GM19099 (cell line): Measurements from ENCODE around the gene PHEX.

Experiments
- POLR2A ChIP-seq: IDR thresholded peaks from 3 replicates; pipeline ENCODE4 v1.6.1; 2011; ENCODE audit warnings: low read depth; ENCODE audit not compliant: insufficient read length; ENCODE audit errors: extremely low read depth

Gene PHEX

GRCh38 chrX:22078117-22078516 is 46.0 kb downstream of the PHEX start:
- no peak for TF ChIP-seq POLR2A

- no peak for TF ChIP-seq POLR2A
These were observed 49.5 kb downstream of the PHEX start for GRCh38 chrX:22081475-22082092.

GRCh38 chrX:22086003-22086402 is 53.9 kb downstream of the PHEX start:
- TF ChIP-seq POLR2A, result no peak

GRCh38 chrX:22087011-22087557 is 55.0 kb downstream of the PHEX start:
- no peak for TF ChIP-seq POLR2A

GRCh38 chrX:22088326-22088725 is 56.2 kb downstream of the PHEX start:
- no peak for TF ChIP-seq POLR2A

GRCh38 chrX:22090181-22090580 is 58.1 kb downstream of the PHEX start:
- TF ChIP-seq POLR2A, result no peak

GRCh38 chrX:22093550-22093949 is 61.4 kb downstream of the PHEX start:
- TF ChIP-seq POLR2A, result no peak

GRCh38 chrX:22095286-22095685 is 63.2 kb downstream of the PHEX start:
- no peak for TF ChIP-seq POLR2A

GRCh38 chrX:22095856-22096255 is 63.7 kb downstream of the PHEX start:
- TF ChIP-seq POLR2A, result no peak

GRCh38 chrX:22097012-22097694 is 65.0 kb downstream of the PHEX start:
- TF ChIP-seq POLR2A, result no peak

- TF ChIP-seq POLR2A, result no peak
These were observed 73.1 kb downstream of the PHEX start for GRCh38 chrX:22105231-22105630.

- TF ChIP-seq POLR2A, result no peak
These were observed 73.8 kb downstream of the PHEX start for GRCh38 chrX:22105971-22106370.

GRCh38 chrX:22109442-22109841 is 77.3 kb downstream of the PHEX start:
- TF ChIP-seq POLR2A, result no peak

- TF ChIP-seq POLR2A, result no peak
These were observed 78.8 kb downstream of the PHEX start for GRCh38 chrX:22110729-22111494.

- no peak for TF ChIP-seq POLR2A
These were observed 84.8 kb downstream of the PHEX start for GRCh38 chrX:22116605-22117546.

- TF ChIP-seq POLR2A, result no peak
These were observed 85.5 kb downstream of the PHEX start for GRCh38 chrX:22117633-22118032.
